Frontal cortex (tissue), 4 donors: ENCODE results near the gene PTF1A. TPM values are rescaled to one million over a fixed set of nuclear protein-coding genes. Genes with fewer than 3 reads are reported as not detected.

ENCODE experiments used
- DNase-seq, 2 donors: peaks; one replicate each; pipeline ENCODE4 v3.0.0; 2012; ENCODE audit warnings: low spot score in 2 of 2
- FAIRE-seq: peaks from 2 replicates; lab custom pipeline; 2012; peaks lifted over from hg19 to GRCh38; lab: Jason Lieb, UNC
- total RNA-seq: library from RNA; depleted of rRNA; stranded (reverse); fragments of >200 nt; gene quantifications from one replicate; pipeline ENCODE4 v1.2.3, GENCODE V29; 2014
- donor health status: control.
- donor health status: control.
- donor health status: control.

Gene PTF1A, protein sequence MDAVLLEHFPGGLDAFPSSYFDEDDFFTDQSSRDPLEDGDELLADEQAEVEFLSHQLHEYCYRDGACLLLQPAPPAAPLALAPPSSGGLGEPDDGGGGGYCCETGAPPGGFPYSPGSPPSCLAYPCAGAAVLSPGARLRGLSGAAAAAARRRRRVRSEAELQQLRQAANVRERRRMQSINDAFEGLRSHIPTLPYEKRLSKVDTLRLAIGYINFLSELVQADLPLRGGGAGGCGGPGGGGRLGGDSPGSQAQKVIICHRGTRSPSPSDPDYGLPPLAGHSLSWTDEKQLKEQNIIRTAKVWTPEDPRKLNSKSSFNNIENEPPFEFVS
- total RNA-seq: 0.41 TPM

- FAIRE-seq (no peak), DNase-seq (no peak)
Measured at GRCh38 chr10:23191764-23192711, at the start of gene PTF1A. PTF1A (plus strand) TSS chr10:23192312; CDS start chr10:23192531, 219 bp downstream.

DNA sequence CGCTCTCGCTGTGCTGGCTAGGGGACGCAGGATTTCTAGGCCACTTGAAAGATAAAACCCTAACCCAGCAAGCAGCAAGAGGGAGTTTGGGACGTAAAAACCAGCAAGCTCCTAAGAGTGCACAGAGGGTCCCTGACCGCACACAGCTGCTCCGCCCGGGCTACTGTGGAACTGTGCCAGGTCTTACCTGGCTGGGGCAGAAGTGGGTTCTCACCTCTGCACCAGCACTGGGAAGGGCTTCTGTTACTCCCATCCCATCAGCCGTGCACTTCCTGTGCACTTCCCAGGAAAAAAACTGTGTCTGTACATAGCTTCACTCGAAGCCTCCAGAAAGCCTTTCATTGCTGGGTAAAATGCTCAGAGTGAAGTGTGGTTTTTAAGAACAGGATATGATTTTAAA is 45.9 kb upstream of the PTF1A start:
- no peak for FAIRE-seq

DNA sequence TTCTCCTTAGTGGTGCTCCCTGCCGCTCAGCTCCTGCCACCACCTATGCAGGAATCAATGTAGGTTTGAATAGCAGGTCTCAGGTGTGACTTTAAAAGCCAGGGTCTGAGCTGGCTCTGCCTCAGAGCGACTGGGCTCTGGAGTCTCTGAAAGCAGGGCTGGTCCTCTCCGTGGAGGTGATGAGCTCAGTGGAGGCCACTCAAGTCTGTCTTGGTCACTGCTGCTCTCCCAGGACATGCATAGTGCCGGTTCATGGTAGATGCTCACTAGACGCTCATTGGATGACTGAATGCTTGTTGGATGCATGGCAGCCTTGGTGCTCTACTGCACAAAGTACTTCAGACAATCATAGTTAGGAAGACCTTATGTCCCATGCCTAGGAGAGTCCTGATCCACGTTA is 45.1 kb upstream of the PTF1A start:
- FAIRE-seq (no peak), DNase-seq (no peak)

More for the DNA sequence above, 45.9 kb upstream of the PTF1A start:
- no peak for DNase-seq

DNA sequence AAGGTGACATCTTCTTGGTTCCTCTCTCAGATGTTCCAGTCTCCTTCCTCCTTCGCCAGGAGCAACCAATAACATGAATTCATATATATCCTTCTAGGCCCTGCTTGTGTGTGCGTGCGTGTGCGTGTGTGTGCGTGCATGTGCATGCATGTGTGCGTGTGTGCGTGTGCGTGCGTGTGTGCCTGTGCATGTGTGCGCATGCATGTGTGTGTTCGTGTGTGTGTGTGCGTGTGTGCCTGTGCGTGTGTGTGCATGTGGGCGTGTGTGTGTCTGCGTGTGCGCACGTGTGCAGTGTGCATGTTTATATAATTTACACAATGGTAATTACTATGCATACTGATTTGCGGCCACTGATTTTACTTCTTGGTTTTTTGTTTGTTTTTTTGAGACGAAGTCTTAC is 43.9 kb upstream of the PTF1A start:
- FAIRE-seq: no peak
- no peak for DNase-seq

DNA sequence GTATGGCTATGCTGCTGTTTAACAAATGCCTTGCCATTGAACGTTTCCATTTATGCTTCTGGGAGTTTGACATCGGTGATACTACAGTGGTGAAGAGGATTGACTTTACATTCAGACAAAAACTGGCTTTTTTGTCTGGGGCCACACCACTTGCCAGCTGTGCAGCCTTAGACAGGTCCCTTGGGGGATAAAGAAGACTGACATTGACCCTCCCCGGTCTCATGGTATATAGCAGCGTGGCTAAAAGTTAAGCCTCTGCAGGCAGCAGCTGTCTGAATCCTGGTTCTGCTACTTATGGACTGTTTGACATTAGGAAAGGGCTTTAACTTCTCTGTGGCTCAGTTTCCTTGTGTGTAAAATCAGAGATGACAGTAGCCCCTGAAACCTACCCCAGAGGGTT is 42.0 kb upstream of the PTF1A start:
- no peak for FAIRE-seq
- DNase-seq: no peak

DNA sequence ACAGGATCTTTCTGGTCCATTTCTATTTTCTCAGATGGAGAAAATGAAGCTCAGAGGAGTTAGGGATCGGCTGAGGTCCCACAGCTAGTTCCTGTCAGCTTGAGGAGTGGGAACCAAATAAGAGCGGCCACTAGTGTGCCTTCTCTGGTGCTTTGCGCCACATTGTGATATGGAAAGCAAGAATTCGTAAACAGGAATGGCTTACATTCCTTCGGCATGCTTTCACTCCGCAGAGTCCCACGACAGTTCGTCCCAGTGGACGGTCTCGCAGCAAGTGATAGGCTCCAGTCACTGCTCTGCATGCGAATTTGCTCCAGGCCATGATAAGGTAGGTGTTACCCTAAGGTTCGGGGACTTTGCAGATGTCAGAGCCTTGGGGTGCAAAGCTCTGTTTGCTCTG is 41.5 kb upstream of the PTF1A start:
- DNase-seq: no peak
- FAIRE-seq: no peak

GRCh38 chr10:23151071-23151470 is 41.0 kb upstream of the PTF1A start:
- FAIRE-seq (no peak), DNase-seq (no peak)

GRCh38 chr10:23155169-23155568 is 36.9 kb upstream of the PTF1A start:
- no peak for FAIRE-seq
- no peak for DNase-seq

GRCh38 chr10:23156447-23157150 is 35.5 kb upstream of the PTF1A start:
- DNase-seq (no peak), FAIRE-seq (no peak)

- no peak for DNase-seq
Measured at GRCh38 chr10:23157239-23157681, 34.9 kb upstream of the PTF1A start.

GRCh38 chr10:23157691-23158369 is 34.3 kb upstream of the PTF1A start:
- peak in 1 of 2 donors; percentile 45 for DNase-seq
- no peak for FAIRE-seq

More at GRCh38 chr10:23157239-23157681, 34.9 kb upstream of the PTF1A start:
- no peak for FAIRE-seq

DNA sequence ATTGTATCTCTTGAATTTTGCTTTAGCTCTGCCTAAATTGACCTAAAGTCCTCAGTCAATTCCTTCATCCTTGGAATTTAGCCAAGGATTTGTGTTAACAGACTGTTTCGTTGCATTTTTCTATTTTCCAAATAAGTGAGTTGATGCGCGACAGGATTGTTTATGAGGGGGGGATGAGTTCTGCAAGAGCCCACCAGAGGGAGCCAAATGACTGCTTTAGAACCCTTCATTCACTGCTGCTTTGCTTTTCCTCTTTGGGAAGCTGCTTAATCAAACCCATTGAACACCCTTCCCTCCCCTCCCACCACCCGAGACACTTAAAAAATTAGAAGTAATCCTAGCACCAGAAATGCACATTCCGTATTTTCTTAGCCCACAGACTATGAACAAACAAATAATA is 33.7 kb upstream of the PTF1A start:
- DNase-seq (peak; percentile 62 to 75), FAIRE-seq (no peak)

- FAIRE-seq: no peak
- no peak for DNase-seq
Measured at GRCh38 chr10:23171232-23171876, 20.8 kb upstream of the PTF1A start.

- FAIRE-seq (no peak), DNase-seq (peak; percentile 23 to 31)
Measured at GRCh38 chr10:23172429-23173213, 19.5 kb upstream of the PTF1A start.

GRCh38 chr10:23173214-23174073 is 18.7 kb upstream of the PTF1A start:
- DNase-seq: peak; percentile 34 to 42

GRCh38 chr10:23174074-23174976 is 17.8 kb upstream of the PTF1A start:
- DNase-seq (peak; percentile 22), FAIRE-seq (no peak)

More at GRCh38 chr10:23173214-23174073, 18.7 kb upstream of the PTF1A start:
- no peak for FAIRE-seq
